ENCODE measurements around the gene CHD9NB. TPM values are rescaled to one million over a fixed set of nuclear protein-coding genes. Genes with fewer than 3 reads are reported as not detected.

CHD9NB gene
- total RNA-seq, 4 donors from 2014 or later = 3.0 to 3.1 TPM; not detected in 2

GRCh38 chr16:53064081-53064578, 11.4 kb upstream of the CHD9NB start:
- no peak for DNase-seq
- in situ Hi-C loops (cut with MboI; ENCODE audit: low pct_ligation_motif_present in 1 of 4, low pct_unique_long_range_greater_than_20kb in 1 of 4, low sequenced_read_pairs in 3 of 4) (loop anchor here in 2 of 4 donors (25.0 kb wide), 2 partner anchors 98 to 148 kb away; no protein-coding TSS in a partner anchor), intact Hi-C loops (cut with DNase I; ENCODE audit: low total_unique reads) (no loop called here)
- Histone ChIP-seq H3K4me1 (peaks cover 0 to 28% (median 12%) of the 10 kb centered on the region in 4 donors), H3K4me3 (no peak overlapping the region), H3K9me3 (no peaks in the 10 kb centered on the region), H3K27ac (no peak overlapping the region), H3K36me3 (no peaks in the 10 kb centered on the region), H3K27me3 (no peaks in the 10 kb centered on the region)
- WGBS, 2 donors (ENCODE audit: low coverage in 1 of 2) = 76% methylated on average over 1 of the region's 1 CpG; no CpG with 5 or more reads in 1 of the 2 donors
- TF ChIP-seq POLR2AphosphoS5 (IDR thresholded peaks at IDR 0.05) (no peak), EP300 (IDR thresholded peaks at IDR 0.05; ENCODE audit: low read depth) (no peak), CTCF (IDR thresholded peaks at IDR 0.05) (no peak), POLR2A (IDR thresholded peaks at IDR 0.05) (no peak)

GRCh38 chr16:53061701-53062159, 9.0 kb upstream of the CHD9NB start:
- H3K27ac ChIP-seq = peak overlapping the region; percentile 47 to 81 (median 76)
- TF ChIP-seq POLR2AphosphoS5 (IDR thresholded peaks at IDR 0.05) (peak in 1 of 3 donors; percentile 36), EP300 (IDR thresholded peaks at IDR 0.05; ENCODE audit: low read depth) (no peak), POLR2A (IDR thresholded peaks at IDR 0.05) (no peak)
- intact Hi-C loops (cut with DNase I; ENCODE audit: low total_unique reads) (no loop called here), in situ Hi-C loops (cut with MboI; ENCODE audit: low pct_ligation_motif_present in 1 of 4, low pct_unique_long_range_greater_than_20kb in 1 of 4, low sequenced_read_pairs in 3 of 4) (loop anchor here in 2 of 4 donors (25.0 kb wide), 2 partner anchors 101 to 151 kb away; no protein-coding TSS in a partner anchor)
- 0 to 14% methylated on average over 1 to 3 of the region's 3 CpGs for WGBS, 2 donors (ENCODE audit: low coverage in 1 of 2)
- peaks cover 9 to 47% (median 15%) of the 10 kb centered on the region in 4 donors for H3K4me1 ChIP-seq
- H3K36me3 ChIP-seq = no peaks in the 10 kb centered on the region
- no peaks in the 10 kb centered on the region for H3K27me3 ChIP-seq
- H3K4me3 ChIP-seq = peak overlapping the region in 2 of 4 donors; percentile 6 to 14
- no peaks in the 10 kb centered on the region for H3K9me3 ChIP-seq
- DNase-seq = peak; percentile 84

DNA sequence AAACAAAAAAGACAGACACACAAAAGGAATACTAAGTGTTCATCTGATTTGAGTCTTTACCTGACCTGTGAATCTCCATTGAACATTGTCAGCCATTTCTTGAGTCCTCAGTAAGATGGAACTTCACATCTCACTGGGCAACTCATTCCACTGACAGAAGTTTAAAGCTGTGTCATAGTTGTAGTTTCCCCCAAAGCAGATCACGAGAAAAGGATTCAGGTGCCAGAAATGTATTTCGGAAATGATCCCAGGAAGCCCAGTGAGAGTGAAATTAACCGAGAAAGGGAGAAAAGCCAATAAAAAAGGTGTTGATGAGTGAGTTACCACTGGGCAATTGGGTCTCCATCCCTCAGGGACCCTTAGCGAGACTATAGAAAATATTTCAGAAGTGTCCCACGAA, 8.6 kb upstream of the CHD9NB start:
- H3K4me3 ChIP-seq = peak overlapping the region in 1 of 4 donors; percentile 14
- peak overlapping the region; percentile 47 to 81 (median 76) for H3K27ac ChIP-seq
- intact Hi-C loops (cut with DNase I; ENCODE audit: low total_unique reads) (no loop called here), in situ Hi-C loops (cut with MboI; ENCODE audit: low pct_ligation_motif_present in 1 of 4, low pct_unique_long_range_greater_than_20kb in 1 of 4, low sequenced_read_pairs in 3 of 4) (loop anchor here in 2 of 4 donors (25.0 kb wide), 2 partner anchors 101 to 151 kb away; no protein-coding TSS in a partner anchor)
- no peaks in the 10 kb centered on the region for H3K27me3 ChIP-seq
- no peaks in the 10 kb centered on the region for H3K9me3 ChIP-seq
- no peak for DNase-seq
- H3K4me1 ChIP-seq = peaks cover 13 to 52% (median 19%) of the 10 kb centered on the region in 4 donors
- no peak for TF ChIP-seq CTCF (IDR thresholded peaks at IDR 0.05)
- TF ChIP-seq POLR2A (IDR thresholded peaks at IDR 0.05) = no peak
- TF ChIP-seq EP300 (IDR thresholded peaks at IDR 0.05; ENCODE audit: low read depth) = no peak
- TF ChIP-seq POLR2AphosphoS5 (IDR thresholded peaks at IDR 0.05) = no peak
- H3K36me3 ChIP-seq = no peaks in the 10 kb centered on the region
- WGBS, 2 donors (ENCODE audit: low coverage in 1 of 2) = 82 to 100% methylated on average over 1 to 5 of the region's 5 CpGs

- in situ Hi-C loops (cut with MboI; ENCODE audit: low pct_ligation_motif_present in 1 of 4, low pct_unique_long_range_greater_than_20kb in 1 of 4, low sequenced_read_pairs in 3 of 4) (loop anchor here (10.0 to 25.0 kb wide), 4 partner anchors 85 to 153 kb away; no protein-coding TSS in a partner anchor), intact Hi-C loops (cut with DNase I; ENCODE audit: low total_unique reads) (no loop called here)
- H3K27ac ChIP-seq = peak overlapping the region in 2 of 4 donors; percentile 31 to 42
- no peak for DNase-seq
- whole genome bisulfite sequencing, 2 donors (ENCODE audit: low coverage in 1 of 2) = 54 to 76% methylated on average over 6 to 7 of the region's 7 CpGs
- H3K4me3 ChIP-seq = no peak overlapping the region
- H3K4me1 ChIP-seq = peaks cover 19 to 53% (median 28%) of the 10 kb centered on the region in 4 donors
- no peaks in the 10 kb centered on the region for H3K27me3 ChIP-seq
- peak; percentile 81 for TF ChIP-seq EP300 (IDR thresholded peaks at IDR 0.05; ENCODE audit: low read depth)
- peak; percentile 28 to 79 (median 63) for TF ChIP-seq POLR2AphosphoS5 (IDR thresholded peaks at IDR 0.05)
- no peak for TF ChIP-seq POLR2A (IDR thresholded peaks at IDR 0.05)
- TF ChIP-seq CTCF (IDR thresholded peaks at IDR 0.05) = no peak
- no peaks in the 10 kb centered on the region for H3K9me3 ChIP-seq
- H3K36me3 ChIP-seq = no peaks in the 10 kb centered on the region
Measured at GRCh38 chr16:53059672-53060071, 7.0 kb upstream of the CHD9NB start.

All from transverse colon (tissue), 4 donors.